ENCODE data around the gene SAYSD1.
"Not testable (repeated sequence)": the region's sequence is repeated elsewhere in the genome, so short reads cannot be mapped to it uniquely, and the experiment has no call there.

The SAYSD1 gene, protein sequence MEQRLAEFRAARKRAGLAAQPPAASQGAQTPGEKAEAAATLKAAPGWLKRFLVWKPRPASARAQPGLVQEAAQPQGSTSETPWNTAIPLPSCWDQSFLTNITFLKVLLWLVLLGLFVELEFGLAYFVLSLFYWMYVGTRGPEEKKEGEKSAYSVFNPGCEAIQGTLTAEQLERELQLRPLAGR

DNA sequence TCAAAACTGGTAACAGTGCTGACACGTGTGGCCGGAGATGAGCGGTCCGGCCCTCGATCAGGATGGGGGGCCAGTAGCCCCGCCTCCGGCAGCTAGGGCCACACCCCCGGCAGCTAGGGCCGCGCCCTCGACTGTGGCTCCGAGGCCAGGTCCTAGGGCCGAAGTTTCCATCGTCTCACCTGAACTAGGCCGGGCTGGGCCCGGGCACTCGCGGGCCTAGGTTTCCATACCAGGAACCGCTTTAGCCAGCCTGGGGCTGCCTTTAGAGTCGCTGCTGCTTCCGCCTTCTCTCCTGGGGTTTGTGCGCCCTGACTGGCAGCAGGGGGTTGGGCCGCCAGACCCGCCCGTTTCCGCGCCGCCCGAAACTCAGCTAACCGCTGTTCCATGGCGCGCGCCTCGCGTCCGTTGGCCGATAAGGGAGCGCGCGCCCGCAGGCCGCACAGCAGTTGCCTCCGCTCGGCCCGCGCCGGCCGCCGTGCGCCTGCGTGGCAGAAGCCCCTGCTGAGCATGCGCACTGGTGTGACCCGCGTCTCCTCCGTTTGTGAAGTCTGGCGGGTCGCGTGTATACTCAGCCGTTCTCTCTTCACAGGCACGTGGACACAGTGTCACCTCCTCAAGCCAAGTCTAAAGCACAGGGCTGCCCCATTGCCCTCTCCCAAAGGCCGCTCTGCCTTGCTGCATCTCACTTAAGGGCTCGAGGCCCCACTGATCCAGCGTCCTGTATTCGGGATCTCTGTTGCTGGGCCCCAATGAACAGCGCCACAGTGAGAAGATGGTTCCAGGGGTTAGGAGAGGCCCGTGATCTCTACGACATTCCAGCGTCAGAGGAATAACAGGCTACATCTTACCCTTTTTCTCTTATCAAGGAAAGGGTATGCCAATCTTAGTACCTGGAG is at the start of gene SAYSD1:
SAYSD1 (minus strand) TSS at position 483 of the 896 bp plus-strand sequence; CDS start at position 386, 97 bp downstream.
- DNase-seq (ENCODE audit: low read depth, low spot score): peak; percentile 75

DNA sequence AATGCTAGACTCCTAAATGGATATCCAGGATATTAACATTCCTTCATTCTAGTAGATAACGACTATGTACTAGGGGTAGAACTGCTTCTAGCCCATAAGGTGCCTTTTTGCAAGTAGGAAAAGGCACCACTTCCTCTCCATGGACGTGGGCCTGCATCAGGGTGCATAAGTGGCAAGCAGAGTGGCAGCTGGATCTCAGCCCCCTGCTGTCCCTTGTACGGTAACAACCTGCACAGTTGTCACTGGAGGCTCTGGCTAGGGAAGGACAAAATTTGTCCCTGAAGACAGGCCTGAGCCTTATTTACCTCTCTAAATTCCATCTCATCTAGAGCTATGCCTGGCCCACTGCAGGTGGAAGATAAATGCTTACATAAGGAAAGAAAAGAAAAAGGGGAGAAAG is 42.5 kb upstream of the SAYSD1 start:
- no peak for DNase-seq (ENCODE audit: low read depth, low spot score)

DNA sequence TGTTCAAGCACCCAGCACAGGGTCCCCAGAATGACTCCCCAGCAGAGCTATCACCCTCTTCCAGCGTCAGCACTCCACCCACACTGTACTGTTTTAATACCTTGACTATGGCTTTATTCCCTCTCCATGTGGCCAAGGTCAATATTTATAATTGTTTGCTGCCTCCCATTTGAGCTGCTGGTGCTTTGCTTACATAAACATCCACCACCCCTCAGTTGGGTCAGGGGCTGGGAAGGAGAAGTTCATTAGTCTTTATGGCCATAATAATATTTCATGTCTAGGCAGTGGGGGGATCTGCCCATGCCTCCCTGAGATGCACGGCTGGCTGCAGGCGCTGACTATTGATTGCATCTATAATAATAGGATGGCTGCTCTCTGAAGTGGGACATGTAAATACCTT is 41.8 kb upstream of the SAYSD1 start:
- no peak for DNase-seq (ENCODE audit: low read depth, low spot score)

DNA sequence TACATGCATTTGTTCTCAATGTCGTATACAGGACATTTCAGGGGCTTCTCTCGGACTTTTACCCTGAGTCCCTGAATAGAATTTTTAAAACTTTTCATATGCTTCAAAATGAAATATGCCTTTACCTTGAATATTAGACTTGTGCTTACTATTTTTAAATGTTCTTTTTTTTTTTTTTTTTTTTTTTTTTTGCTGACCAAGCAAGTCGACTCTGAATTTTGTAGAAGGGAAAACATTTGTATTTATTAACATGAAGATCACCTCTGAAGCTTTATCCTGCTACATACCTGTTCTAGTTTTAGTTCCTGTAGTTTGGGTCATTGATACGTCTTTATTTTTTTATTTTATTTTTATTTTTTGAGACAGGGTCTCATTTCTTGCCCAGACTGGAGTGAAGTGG is 39.7 kb upstream of the SAYSD1 start:
- DNase-seq (ENCODE audit: low read depth, low spot score): no peak

DNA sequence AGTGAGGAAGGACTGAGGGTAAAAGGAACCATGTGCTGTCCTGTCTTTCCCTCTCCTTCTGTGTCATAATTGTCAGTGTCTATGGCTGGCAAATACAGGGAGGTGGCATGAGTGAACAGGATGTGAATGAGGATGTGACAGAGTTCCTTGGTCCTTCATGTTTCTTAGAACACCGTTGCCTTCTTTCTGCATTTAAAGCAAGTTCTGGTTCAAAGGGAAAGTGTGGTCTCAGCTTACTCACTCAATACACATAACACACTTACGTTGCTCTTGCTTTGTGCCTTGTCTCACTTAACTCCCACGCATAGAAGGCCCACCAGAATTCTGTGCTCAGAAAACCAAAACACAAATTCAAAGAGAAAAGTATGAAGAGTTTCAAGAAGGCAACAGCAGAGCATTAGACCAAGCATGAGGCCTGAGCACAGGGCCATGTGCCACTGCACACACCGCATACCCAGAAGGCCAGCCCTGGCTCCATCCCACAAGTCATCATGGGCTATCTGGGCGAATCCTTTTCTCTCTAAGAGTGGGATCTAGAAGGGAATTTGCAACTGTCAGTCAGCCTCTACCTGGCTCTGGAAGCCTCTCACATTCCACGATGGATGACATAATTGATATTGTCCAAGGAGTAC is 38.9 kb upstream of the SAYSD1 start:
- DNase-seq (ENCODE audit: low read depth, low spot score): no peak

DNA sequence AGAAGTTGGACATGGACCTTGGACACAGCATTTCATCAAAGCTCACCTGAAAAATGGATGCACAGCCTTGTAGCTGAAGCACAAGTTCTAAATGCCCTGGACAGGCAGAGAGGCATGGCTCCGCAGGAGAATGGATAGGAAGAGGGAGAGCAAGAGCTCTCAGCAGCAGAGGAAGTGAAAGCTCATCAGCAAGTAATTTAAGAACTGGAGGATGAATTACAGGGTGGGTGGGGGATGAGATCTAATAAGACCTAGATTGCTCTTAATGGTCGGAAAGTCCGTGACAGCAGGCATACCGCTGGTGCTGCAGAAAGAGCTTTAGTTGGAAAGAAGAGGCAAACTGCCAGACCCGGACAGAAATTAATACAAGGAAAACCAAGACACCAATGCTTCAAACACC is 37.3 kb upstream of the SAYSD1 start:
- DNase-seq (ENCODE audit: low read depth, low spot score): no peak

DNA sequence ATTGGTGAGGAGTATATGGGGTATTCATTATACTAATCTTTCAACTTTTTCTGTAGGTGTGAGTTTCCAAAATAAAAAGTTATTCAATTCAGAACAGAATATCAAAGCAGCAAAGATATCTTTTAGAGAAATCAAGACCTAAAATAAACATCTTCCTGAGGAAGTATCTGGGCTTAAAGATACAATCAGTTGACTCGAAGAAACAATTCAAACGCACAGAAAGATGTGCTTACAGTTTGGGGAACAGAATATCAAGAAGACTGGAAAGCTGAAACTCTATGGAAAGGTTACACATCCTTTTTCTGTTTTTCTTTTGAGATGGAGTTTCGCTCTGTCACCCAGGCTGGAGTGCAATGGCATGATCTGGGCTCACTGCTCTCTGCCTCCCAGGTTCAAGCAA is 36.2 kb upstream of the SAYSD1 start:
- no peak for DNase-seq (ENCODE audit: low read depth, low spot score)

DNA sequence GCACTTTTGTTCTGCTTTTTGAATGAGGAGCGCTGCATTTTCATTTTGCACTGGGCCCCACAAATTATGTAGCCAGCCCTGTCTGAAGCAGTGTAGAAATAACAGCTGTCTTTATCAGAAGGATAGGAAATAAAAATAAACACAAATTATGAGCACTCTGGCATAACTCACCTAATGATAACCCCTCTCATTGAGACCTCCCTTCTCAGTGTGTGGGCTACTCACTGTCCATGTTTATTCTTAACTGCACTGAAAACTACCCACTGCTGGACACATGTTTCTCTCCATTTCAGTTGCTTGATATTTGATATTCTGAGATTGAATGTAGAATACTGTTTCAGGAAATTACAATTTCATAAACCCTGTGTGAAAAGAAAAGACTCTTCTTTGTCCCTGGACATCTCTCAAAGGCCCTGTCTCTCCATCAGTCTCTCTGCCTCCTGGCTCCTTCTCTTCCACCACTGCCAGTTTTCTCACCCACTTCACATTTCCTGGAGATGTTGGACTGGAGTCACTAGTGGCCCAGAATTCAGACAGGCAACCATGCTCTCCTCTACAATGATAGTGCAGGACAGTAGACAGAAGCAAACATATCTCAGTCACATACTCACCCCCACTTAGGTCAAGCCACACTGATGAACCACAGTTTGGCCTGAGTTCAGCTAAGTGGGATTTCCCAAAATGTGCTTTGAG is 29.6 kb upstream of the SAYSD1 start:
- no peak for DNase-seq (ENCODE audit: low read depth, low spot score)

DNA sequence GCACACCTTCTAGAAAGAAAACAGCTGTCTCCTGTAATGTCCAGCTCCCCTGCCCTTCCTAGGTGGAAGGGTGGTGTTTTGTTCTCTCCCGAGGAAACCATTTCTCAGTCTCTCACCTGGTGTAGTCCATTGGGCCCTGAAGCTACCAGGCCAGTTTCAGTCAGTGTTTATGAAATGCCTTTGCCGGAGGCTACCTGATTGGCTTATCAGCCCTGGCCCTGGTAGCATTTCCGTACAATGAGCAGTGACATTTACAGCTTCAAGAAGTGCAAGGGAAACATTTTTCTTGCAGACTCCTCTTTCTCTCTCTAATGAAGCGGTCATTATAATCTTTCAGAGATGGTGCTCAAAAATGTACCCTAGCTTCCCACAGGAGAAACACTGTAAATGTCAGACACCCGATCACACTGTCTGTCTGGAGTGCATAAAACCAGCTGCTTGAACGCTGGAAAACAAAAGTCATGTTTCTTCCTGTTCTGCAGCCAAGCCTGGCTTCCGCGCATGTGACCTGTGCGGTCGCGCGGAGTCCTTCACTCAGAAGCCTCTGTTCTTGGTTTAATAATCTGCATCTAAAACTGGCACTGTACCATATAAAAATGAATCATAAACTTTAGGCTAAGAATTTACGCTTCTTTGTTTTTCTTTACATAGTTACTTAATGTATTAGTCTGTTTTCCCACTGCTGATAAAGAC is 28.4 kb upstream of the SAYSD1 start:
- DNase-seq (ENCODE audit: low read depth, low spot score): no peak

DNA sequence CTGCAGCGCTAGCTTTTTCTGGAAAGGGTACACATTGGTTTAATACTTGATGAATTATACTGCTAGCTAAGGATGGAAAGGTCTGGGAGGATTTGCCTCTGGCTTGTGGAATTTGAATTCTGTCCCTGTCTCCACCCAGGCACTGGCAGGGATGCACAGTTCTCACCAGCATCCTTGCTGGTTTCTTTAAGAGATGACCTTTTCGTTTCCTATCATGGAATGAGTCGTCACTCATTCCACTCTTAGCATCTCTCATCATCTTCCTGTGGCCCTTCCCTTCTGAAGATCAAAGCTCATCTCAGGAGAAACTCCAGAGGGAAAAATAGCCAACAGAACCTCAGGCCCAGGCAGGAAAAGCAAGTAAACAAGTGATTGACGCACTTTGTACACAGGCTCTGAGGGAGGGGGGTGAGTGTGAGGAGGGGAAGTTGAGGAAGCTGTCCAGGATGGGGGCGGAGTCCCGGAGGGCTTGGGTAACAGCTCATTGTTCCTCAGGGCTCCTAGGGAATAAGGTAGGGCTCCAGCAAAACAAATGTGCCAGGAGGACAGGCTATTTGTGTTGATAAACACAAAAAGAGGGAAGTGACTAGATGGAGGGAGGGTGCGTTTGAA is 25.7 kb upstream of the SAYSD1 start:
- DNase-seq (ENCODE audit: low read depth, low spot score): no peak

DNA sequence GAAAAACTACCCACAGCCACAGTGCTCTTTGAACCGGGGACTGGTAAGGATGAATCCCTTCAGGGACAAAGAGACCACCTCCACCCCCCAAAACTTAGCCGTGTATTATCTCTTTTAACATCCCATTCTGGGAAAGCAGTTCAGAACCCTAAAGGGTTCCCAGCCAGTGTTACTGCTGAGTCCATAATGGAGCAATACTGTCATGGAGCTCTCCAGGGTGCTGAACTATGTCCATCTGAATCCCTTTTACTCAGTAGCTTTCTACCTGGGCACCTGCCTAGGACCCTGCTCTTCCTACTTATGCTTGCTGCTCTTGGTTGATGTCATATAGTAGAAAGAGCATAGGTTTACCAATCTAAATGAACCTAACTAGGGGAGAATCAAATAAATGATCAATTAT is 22.3 kb upstream of the SAYSD1 start:
- peak; percentile 57 for DNase-seq (ENCODE audit: low read depth, low spot score)

DNA sequence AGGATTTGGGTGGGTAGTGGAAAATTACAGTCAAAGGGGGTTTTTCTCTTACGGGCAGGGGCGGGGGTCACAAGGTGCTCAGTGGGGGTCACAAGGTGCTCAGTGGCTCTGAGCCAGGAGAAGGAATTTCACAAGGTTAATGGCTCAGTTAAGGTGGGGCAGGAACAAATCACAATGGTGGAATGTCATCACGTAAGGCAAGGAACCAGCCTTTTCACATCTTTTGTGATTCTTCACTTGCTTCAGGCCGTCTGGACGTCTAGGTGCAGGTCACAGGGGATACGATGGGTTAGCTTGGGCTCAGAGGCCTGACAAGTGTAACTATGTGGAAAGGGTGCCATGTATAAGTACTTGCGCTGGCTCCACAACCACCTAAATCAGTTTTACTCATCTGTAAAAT is 21.2 kb upstream of the SAYSD1 start:
- DNase-seq (ENCODE audit: low read depth, low spot score): not testable (repeated sequence)

DNA sequence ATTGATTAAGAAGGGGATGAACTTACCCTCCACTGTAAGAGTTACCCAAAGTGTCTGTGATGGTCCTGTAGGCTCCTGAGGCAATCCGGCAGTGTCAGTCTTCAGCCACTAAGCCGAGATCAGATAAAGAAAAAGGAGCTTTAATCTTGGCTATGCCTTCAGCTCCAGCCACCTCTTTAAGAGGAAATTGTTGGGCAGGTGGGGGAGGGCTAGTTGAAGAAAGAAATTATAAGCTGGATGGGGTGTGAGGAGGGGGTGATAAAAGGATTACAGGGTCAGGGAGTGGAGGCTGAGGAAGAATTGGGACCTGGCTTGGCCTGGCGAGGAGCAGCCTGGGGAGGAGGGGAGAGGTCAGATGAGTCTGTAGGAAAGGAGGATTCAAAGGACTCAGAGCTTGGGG is 19.8 kb upstream of the SAYSD1 start:
- DNase-seq (ENCODE audit: low read depth, low spot score): not testable (repeated sequence)

DNA sequence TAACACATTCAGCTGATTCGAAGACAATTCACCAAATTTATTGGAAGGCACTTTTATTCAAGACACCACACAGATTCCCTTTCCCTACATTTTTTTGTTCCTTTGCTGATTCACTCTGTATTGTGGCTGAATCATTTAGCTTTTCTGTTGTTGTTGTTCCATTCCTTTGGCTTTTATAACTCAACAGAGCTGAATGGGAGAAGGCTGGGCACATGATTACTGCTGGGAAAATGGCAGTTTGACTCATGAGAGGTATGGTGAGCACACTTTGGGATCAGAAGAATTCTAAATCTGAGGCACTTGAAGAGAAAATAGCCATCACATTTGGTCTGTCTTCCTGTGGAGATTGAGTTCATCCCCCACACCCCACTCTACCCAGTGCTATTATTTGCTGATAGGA is 15.7 kb upstream of the SAYSD1 start:
- DNase-seq (ENCODE audit: low read depth, low spot score): no peak

DNA sequence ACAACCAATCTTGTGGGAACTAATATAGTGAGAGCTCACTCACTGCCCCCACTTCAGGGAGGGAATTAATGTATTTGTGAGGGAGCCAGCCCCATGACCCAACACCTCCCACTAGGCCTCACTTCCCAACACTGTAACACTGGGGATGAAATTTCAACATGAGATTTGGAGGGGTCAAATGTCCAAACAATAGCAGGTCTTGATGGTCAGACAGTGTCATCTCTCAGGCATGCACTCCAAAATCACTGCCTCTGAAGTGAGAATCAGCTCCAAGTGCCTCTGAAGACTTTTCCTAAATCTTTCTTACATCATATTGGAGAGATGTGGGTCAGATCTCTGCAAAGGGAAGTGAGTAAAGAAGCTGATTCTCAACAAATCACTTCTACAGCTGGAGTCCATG is 13.8 kb upstream of the SAYSD1 start:
- no peak for DNase-seq (ENCODE audit: low read depth, low spot score)

DNA sequence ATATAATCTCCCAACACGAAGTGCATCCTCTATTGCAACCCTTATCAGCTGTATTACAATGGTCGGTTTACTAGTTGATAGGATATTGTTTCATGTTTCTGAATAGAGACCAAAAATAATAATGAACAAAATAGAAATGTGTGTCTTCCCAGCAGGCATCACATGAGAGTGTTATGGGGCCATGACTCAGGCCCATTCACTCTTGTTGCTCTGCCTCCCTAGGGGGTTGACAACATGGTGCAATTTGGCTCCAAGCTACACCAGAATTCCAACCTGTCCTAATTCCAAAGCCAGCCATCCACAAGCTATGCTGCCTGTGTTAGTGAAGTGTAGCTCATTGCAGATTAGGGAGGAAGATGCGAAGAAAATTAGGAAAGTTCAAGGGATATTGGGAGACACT is 13.1 kb upstream of the SAYSD1 start:
- DNase-seq (ENCODE audit: low read depth, low spot score): no peak

DNA sequence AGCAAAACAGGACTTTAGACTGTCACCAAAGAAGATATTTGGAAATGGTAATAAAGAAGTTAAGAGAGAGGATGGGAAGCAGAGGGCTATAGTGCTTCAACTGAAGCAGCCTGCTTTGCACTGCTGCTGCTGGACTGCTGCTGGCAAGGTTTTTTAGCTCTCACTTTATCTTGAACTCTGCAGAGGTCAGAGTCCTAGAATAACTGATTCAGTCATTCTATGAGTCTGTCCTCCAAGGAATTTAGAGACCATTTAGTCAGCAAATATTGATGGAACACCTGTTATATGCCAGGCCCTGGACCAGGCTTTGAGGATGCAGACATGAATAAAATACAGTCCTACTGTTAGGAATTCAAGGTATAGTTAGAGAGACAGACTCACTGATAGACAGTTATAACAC is 9.1 kb upstream of the SAYSD1 start:
- DNase-seq (ENCODE audit: low read depth, low spot score): no peak

DNA sequence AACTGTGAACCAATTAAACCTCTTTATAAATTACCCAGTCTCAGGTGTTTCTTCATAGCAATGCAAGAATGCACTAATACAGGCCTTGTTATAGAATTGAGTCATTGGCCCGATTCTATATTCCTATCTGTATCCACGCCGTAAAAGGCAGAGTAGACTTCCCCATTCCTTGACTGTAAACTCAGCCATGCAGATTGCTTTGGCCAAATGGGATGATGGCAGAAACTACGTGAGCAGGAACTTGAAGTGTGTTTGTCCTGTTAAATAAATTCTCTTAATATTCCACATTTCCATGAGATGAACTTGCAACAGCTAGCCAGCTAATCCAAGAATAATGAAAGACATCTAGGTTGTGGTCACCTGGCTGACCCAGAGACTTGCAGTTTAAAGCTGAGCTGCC is 3.9 kb upstream of the SAYSD1 start:
- DNase-seq (ENCODE audit: low read depth, low spot score): no peak

DNA sequence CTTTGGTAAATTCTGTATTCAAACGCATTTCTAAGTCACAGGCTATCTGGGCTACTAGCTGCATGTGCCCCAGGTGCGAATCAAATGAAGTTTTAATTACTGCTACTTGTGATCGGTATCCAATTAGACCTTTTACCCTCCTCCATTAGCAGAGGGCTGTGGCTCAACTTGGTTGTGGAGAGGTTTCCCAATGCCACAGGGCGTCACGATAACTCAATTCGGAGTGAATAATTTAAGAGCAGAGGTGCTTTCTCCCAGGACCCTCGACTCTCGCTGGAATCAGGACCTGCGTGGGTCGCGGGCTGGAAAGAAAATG is 640 bp downstream of the SAYSD1 start:
- DNase-seq (ENCODE audit: low read depth, low spot score): no peak

DNA sequence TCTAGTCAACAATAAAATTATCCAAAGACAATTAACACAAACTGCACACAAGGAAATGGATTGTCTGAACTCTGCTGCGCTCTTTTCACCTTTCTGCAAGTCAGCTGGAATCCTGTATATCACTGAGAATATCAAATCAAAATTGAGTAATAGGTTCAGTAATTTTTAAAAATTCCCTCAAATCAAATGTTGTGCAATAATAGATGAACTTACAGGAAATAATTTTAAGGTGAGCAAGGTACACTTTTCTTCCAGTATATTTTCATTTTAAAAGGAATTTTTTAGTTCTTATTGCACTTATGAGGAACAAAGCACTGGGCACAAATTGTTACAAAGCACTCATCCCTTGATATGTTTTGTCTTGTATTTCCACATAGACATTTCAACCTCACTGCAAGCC is 1.2 kb downstream of the SAYSD1 start:
- DNase-seq (ENCODE audit: low read depth, low spot score): no peak

DNA sequence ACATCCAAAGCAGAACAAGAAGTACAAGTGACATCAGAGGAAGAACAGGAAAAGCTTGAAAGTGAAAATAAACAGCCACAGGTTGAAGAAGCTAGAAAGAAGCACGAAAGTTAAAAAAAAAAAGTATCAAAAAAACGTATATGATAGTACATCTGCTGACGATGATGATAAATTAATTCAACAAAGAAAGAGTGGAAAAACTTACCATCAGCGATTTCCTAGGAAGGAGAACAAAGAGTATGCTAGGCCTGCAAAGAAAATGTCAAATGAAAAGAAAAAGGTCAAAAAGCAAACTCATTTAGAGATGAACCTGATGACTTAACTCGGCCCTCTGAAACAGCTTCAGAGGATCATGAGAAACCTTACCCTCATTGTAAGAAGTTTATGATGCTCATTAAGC is 3.7 kb downstream of the SAYSD1 start:
- no peak for DNase-seq (ENCODE audit: low read depth, low spot score)
